ENCODE measurements around the gene GABRG3. TPM values are rescaled to one million over a fixed set of nuclear protein-coding genes. Genes with fewer than 3 reads are reported as not detected.

The GABRG3 gene
- total and polyA plus RNA-seq, 10 of the 15 experiments (the other 5 are each of a cell fraction or from before 2014, with no cell fraction given), result 0.15 TPM; not detected in 9

DNA sequence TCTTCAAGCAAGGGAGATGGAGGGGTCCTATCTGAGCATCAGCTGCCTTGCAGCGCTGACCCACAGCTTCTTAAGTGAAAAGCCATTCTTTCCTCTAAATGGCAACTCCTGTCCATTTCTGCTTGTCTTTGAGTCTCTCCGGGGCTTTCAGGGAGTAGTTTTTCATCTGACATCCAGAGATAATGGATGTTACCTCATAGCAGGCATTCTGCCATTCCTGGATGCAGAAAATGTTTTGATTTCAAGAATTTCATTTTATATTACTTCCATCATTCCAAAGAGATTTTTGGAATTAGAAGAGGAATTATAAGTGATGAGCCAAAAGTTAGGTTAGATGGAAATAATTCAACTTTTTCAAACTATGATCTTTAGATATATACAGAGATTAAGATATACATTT is 44.9 kb upstream of the GABRG3 start:
- in situ Hi-C loops (cut with MboI), result no loop called here
- H3K27ac ChIP-seq (ENCODE audit: control insufficient read depth, insufficient read depth), result no peak overlapping the region
- no peak overlapping the region for H3K9ac ChIP-seq (ENCODE audit: control insufficient read depth, insufficient read depth, low read length)
- FAIRE-seq, result no peak
- no peaks in the 10 kb centered on the region for H3K27me3 ChIP-seq (replicated peaks in 1 of 2; ENCODE audit: control insufficient read depth in 2 of 2, insufficient read depth in 2 of 2, low read length in 1 of 2)
- H2AFZ ChIP-seq (ENCODE audit: control insufficient read depth, low read depth, low read length), result no peak overlapping the region
- no peak for DNase-seq (ENCODE audit: low read depth, low spot score)
- 0% methylated on average over 2 of the region's 2 CpGs for WGBS (ENCODE audit: insufficient coverage, insufficient replicate concordance, low lambda C conversion rate, missing lambda C conversion rate)
- RAD21 ChIA-PET (ENCODE audit: unreplicated experiment), result no interaction called here
- H3K4me3 ChIP-seq, result no peak overlapping the region
- no TSS peak for BruUV-seq (replicated peaks)
- POLR2A ChIA-PET, result no interaction called here
- no peaks in the 10 kb centered on the region for H3K4me1 ChIP-seq (ENCODE audit: control insufficient read depth, insufficient read depth, low read length)
- CTCF ChIA-PET, result no interaction called here
- intact Hi-C loops (cut with micrococcal nuclease; ENCODE audit: unreplicated experiment), result no loop called here
- SMC1A ChIA-PET (ENCODE audit: uncharacterized antibody, unreplicated experiment), result no interaction called here
- no peaks in the 10 kb centered on the region; the same call in 2 of the 3 replicates for H3K9me3 ChIP-seq (replicated peaks; ENCODE audit: control insufficient read depth, insufficient read depth, low read length)
- H4K20me1 ChIP-seq (ENCODE audit: control insufficient read depth, insufficient read depth), result no peaks in the 10 kb centered on the region
- H3K4me2 ChIP-seq (ENCODE audit: control insufficient read depth, insufficient read depth), result no peak overlapping the region
- no peaks in the 10 kb centered on the region for H3K79me2 ChIP-seq (ENCODE audit: control insufficient read depth, insufficient read depth, low read length)
- no peaks in the 10 kb centered on the region for H3K36me3 ChIP-seq (ENCODE audit: control insufficient read depth in 2 of 2, insufficient read depth in 2 of 2, low read length in 1 of 2)
- no peak for ATAC-seq
- no peak for TF ChIP-seq RB1 (IDR thresholded peaks at IDR 0.05; ENCODE audit: borderline replicate concordance)

DNA sequence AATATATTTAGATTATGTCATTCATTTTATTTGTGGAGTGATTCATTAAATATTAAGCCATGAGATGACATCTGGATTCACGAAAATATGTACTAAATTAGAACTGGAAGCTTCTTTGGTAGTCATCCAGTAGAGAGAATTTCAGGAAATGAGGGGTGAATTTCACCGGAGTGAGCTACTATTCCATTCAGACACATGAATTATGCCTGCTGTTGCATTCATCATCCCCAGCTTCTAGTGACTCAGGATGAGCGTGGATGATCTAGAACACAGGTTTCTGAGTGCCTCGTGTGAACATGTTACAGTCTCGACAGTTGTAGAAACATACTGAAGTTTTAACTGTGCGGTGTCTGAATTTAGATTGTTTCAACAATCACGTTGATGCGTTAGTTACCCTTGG is 42.9 kb upstream of the GABRG3 start:
- DNase-seq (ENCODE audit: low read depth, low spot score) (no peak), ATAC-seq (no peak), FAIRE-seq (no peak)
- no peak overlapping the region for H3K4me2 ChIP-seq (ENCODE audit: control insufficient read depth, insufficient read depth)
- no TSS peak for BruUV-seq (replicated peaks)
- no peak overlapping the region for H3K9ac ChIP-seq (ENCODE audit: control insufficient read depth, insufficient read depth, low read length)
- 31% methylated on average over 8 of the region's 8 CpGs for WGBS (ENCODE audit: insufficient coverage, insufficient replicate concordance, low lambda C conversion rate, missing lambda C conversion rate)
- H3K9me3 ChIP-seq (replicated peaks; ENCODE audit: control insufficient read depth, insufficient read depth, low read length), result no peaks in the 10 kb centered on the region; the same call in 2 of the 3 replicates
- ChIA-PET POLR2A (no interaction called here), RAD21 (ENCODE audit: unreplicated experiment) (no interaction called here), SMC1A (ENCODE audit: uncharacterized antibody, unreplicated experiment) (no interaction called here), CTCF (no interaction called here)
- in situ Hi-C loops (cut with MboI), result no loop called here
- intact Hi-C loops (cut with micrococcal nuclease; ENCODE audit: unreplicated experiment), result no loop called here
- no peak for TF ChIP-seq NFIC (IDR thresholded peaks at IDR 0.05; ENCODE audit: low read depth, low read length)
- no peak for TF ChIP-seq POLR2AphosphoS2 (IDR thresholded peaks at IDR 0.05; ENCODE audit: low read depth, low read length)
- no peak for TF ChIP-seq SMC3 (IDR thresholded peaks at IDR 0.05; ENCODE audit: borderline replicate concordance, low read length)
- TF ChIP-seq MEF2B (IDR thresholded peaks at IDR 0.05; ENCODE audit: partially characterized antibody, poor library complexity, severe bottlenecking), result no peak
- TF ChIP-seq, protein P1, sequence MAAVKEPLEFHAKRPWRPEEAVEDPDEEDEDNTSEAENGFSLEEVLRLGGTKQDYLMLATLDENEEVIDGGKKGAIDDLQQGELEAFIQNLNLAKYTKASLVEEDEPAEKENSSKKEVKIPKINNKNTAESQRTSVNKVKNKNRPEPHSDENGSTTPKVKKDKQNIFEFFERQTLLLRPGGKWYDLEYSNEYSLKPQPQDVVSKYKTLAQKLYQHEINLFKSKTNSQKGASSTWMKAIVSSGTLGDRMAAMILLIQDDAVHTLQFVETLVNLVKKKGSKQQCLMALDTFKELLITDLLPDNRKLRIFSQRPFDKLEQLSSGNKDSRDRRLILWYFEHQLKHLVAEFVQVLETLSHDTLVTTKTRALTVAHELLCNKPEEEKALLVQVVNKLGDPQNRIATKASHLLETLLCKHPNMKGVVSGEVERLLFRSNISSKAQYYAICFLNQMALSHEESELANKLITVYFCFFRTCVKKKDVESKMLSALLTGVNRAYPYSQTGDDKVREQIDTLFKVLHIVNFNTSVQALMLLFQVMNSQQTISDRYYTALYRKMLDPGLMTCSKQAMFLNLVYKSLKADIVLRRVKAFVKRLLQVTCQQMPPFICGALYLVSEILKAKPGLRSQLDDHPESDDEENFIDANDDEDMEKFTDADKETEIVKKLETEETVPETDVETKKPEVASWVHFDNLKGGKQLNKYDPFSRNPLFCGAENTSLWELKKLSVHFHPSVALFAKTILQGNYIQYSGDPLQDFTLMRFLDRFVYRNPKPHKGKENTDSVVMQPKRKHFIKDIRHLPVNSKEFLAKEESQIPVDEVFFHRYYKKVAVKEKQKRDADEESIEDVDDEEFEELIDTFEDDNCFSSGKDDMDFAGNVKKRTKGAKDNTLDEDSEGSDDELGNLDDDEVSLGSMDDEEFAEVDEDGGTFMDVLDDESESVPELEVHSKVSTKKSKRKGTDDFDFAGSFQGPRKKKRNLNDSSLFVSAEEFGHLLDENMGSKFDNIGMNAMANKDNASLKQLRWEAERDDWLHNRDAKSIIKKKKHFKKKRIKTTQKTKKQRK (IDR thresholded peaks at IDR 0.05; ENCODE audit: low read depth, low read length), result no peak
- TF ChIP-seq, protein P2, sequence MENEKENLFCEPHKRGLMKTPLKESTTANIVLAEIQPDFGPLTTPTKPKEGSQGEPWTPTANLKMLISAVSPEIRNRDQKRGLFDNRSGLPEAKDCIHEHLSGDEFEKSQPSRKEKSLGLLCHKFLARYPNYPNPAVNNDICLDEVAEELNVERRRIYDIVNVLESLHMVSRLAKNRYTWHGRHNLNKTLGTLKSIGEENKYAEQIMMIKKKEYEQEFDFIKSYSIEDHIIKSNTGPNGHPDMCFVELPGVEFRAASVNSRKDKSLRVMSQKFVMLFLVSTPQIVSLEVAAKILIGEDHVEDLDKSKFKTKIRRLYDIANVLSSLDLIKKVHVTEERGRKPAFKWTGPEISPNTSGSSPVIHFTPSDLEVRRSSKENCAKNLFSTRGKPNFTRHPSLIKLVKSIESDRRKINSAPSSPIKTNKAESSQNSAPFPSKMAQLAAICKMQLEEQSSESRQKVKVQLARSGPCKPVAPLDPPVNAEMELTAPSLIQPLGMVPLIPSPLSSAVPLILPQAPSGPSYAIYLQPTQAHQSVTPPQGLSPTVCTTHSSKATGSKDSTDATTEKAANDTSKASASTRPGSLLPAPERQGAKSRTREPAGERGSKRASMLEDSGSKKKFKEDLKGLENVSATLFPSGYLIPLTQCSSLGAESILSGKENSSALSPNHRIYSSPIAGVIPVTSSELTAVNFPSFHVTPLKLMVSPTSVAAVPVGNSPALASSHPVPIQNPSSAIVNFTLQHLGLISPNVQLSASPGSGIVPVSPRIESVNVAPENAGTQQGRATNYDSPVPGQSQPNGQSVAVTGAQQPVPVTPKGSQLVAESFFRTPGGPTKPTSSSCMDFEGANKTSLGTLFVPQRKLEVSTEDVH (IDR thresholded peaks at IDR 0.05; ENCODE audit: low read depth, partially characterized antibody), result no peak
- TF ChIP-seq, protein P3, sequence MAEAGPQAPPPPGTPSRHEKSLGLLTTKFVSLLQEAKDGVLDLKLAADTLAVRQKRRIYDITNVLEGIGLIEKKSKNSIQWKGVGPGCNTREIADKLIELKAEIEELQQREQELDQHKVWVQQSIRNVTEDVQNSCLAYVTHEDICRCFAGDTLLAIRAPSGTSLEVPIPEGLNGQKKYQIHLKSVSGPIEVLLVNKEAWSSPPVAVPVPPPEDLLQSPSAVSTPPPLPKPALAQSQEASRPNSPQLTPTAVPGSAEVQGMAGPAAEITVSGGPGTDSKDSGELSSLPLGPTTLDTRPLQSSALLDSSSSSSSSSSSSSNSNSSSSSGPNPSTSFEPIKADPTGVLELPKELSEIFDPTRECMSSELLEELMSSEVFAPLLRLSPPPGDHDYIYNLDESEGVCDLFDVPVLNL (IDR thresholded peaks at IDR 0.05; ENCODE audit: low read depth, low read length), result no peak
- H3K27me3 ChIP-seq (replicated peaks in 1 of 2; ENCODE audit: control insufficient read depth in 2 of 2, insufficient read depth in 2 of 2, low read length in 1 of 2), result no peaks in the 10 kb centered on the region
- H3K4me1 ChIP-seq (ENCODE audit: control insufficient read depth, insufficient read depth, low read length), result no peaks in the 10 kb centered on the region
- no peaks in the 10 kb centered on the region for H3K36me3 ChIP-seq (ENCODE audit: control insufficient read depth in 2 of 2, insufficient read depth in 2 of 2, low read length in 1 of 2)
- no peak overlapping the region for H3K4me3 ChIP-seq
- no peak overlapping the region for H2AFZ ChIP-seq (ENCODE audit: control insufficient read depth, low read depth, low read length)
- H4K20me1 ChIP-seq (ENCODE audit: control insufficient read depth, insufficient read depth), result no peaks in the 10 kb centered on the region
- H3K79me2 ChIP-seq (ENCODE audit: control insufficient read depth, insufficient read depth, low read length), result no peaks in the 10 kb centered on the region
- no peak overlapping the region for H3K27ac ChIP-seq (ENCODE audit: control insufficient read depth, insufficient read depth)
